Bronchial epithelial cell (primary cell): ENCODE data around the gene MSH2. TPM values are rescaled to one million over a fixed set of nuclear protein-coding genes. Genes with fewer than 3 reads are reported as not detected.
A peak's percentile ranks its signal among the peaks of the same experiment; 100 is the strongest.
"Not testable (repeated sequence)": the region's sequence is repeated elsewhere in the genome, so short reads cannot be mapped to it uniquely, and the experiment has no call there.

ENCODE experiments used
- DNase-seq: peaks from one replicate; pipeline ENCODE4 v3.0.0-alpha.2; 2010; ENCODE audit warnings: low read depth
- FAIRE-seq: peaks from 2 replicates; lab custom pipeline; 2011; peaks lifted over from hg19 to GRCh38; lab: Jason Lieb, UNC
- H3K27me3 ChIP-seq: 2 replicates; pipeline ENCODE4 v1.5.1; 2011; ENCODE audit warnings: low read length; ENCODE audit not compliant: control insufficient read depth, insufficient read depth
- H3K36me3 ChIP-seq: 2 replicates; pipeline ENCODE4 v1.5.1; 2011; ENCODE audit warnings: low read length; ENCODE audit not compliant: control insufficient read depth, insufficient read depth
- H3K4me3 ChIP-seq: 2 replicates; pipeline ENCODE4 v1.5.1; 2011; ENCODE audit warnings: mild to moderate bottlenecking, low read depth, low read length, control low read depth
- total RNA-seq: library from RNA; depleted of rRNA; stranded (reverse); fragments of >200 nt; gene quantifications from 2 replicates; pipeline ENCODE4 v1.2.1, GENCODE V29; 2014
- TF ChIP-seq, protein P1 (sequence below): IDR thresholded peaks from 2 replicates; pipeline ENCODE4 v1.5.1; 2011; ENCODE audit warnings: mild to moderate bottlenecking, moderate library complexity, low read length, control low read depth, inconsistent platforms; ENCODE audit not compliant: insufficient read depth, severe bottlenecking

MSH2 gene
- total RNA-seq, 1 donor from 2014 or later: 10.0 TPM

- Histone ChIP-seq H3K4me3 (no peak overlapping the region), H3K36me3 (peaks cover 1% of the 10 kb centered on the region), H3K27me3 (no peaks in the 10 kb centered on the region)
- FAIRE-seq (no peak), DNase-seq (no peak)
- TF ChIP-seq, protein P1, sequence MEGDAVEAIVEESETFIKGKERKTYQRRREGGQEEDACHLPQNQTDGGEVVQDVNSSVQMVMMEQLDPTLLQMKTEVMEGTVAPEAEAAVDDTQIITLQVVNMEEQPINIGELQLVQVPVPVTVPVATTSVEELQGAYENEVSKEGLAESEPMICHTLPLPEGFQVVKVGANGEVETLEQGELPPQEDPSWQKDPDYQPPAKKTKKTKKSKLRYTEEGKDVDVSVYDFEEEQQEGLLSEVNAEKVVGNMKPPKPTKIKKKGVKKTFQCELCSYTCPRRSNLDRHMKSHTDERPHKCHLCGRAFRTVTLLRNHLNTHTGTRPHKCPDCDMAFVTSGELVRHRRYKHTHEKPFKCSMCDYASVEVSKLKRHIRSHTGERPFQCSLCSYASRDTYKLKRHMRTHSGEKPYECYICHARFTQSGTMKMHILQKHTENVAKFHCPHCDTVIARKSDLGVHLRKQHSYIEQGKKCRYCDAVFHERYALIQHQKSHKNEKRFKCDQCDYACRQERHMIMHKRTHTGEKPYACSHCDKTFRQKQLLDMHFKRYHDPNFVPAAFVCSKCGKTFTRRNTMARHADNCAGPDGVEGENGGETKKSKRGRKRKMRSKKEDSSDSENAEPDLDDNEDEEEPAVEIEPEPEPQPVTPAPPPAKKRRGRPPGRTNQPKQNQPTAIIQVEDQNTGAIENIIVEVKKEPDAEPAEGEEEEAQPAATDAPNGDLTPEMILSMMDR: no peak
Observed at GRCh38 chr2:47420214-47420613, 17.3 kb downstream of the MSH2 start.

GRCh38 chr2:47420683-47421082, 17.7 kb downstream of the MSH2 start:
- not testable (repeated sequence) for FAIRE-seq, H3K27me3 ChIP-seq, H3K4me3 ChIP-seq, H3K36me3 ChIP-seq, DNase-seq

DNA sequence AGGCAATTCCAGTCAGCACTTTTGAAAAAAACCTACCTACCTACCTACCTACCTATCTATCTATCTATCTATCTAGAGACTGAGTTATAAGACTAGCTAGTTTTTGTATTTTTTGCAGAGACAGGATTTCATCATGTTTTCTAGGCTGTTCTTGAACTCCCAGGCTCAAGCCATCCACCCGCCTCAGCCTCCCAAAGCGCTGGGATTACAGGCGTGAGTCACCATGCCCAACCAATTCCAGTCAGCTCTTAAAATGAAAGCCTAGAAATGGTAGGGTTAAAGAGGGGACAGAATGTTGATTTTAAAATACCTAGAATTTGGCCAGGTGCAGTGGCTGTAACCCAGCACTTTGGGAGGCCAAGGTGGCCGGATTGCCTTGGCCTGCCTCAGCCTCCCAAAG, 19.1 kb downstream of the MSH2 start:
- FAIRE-seq (no peak), DNase-seq (no peak)
- TF ChIP-seq, protein P1: no peak
- peaks cover 1% of the 10 kb centered on the region for H3K36me3 ChIP-seq
- no peaks in the 10 kb centered on the region for H3K27me3 ChIP-seq
- H3K4me3 ChIP-seq: no peak overlapping the region

GRCh38 chr2:47422560-47422959, 19.6 kb downstream of the MSH2 start:
- no peak overlapping the region for H3K4me3 ChIP-seq
- TF ChIP-seq, protein P1: no peak
- no peaks in the 10 kb centered on the region for H3K27me3 ChIP-seq
- DNase-seq (peak; percentile 65), FAIRE-seq (no peak)
- H3K36me3 ChIP-seq: no peaks in the 10 kb centered on the region

DNA sequence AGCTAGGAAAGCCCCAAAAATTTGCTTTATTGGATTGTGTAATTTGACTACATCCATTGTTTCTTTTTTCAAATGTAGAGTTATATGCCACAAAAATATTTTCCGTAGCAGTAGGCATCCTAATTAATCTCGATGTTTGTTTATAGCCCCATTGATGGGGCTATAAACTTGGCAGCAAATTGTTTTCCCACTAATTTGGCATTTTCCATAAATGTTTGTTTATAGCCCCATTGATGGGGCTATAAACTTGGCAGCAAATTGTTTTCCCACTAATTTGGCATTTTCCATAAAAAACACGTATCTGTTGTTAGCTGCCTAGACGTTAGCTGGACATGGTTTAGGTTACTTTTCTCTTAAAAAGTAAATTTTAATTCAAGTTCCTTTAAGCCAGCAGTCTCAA, 23.8 kb downstream of the MSH2 start:
- FAIRE-seq (no peak), DNase-seq (no peak)
- TF ChIP-seq, protein P1: no peak
- Histone ChIP-seq H3K27me3 (no peaks in the 10 kb centered on the region), H3K4me3 (no peak overlapping the region), H3K36me3 (peaks cover 3% of the 10 kb centered on the region)

DNA sequence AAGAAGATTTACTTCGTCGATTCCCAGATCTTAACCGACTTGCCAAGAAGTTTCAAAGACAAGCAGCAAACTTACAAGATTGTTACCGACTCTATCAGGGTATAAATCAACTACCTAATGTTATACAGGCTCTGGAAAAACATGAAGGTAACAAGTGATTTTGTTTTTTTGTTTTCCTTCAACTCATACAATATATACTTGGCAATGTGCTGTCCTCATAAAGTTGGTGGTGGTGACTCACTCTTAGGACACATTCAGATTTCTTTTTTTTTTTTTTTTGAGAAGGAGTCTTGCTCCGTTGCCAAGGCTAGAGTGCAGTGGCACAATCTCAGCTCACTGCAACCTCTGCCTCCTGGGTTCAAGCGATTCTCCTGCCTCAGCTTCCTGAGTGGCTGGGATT, 26.8 kb downstream of the MSH2 start:
- H3K27me3 ChIP-seq: no peaks in the 10 kb centered on the region
- FAIRE-seq: no peak
- H3K36me3 ChIP-seq: peaks cover 3% of the 10 kb centered on the region
- DNase-seq: peak; percentile 54
- TF ChIP-seq, protein P1: no peak
- H3K4me3 ChIP-seq: no peak overlapping the region

DNA sequence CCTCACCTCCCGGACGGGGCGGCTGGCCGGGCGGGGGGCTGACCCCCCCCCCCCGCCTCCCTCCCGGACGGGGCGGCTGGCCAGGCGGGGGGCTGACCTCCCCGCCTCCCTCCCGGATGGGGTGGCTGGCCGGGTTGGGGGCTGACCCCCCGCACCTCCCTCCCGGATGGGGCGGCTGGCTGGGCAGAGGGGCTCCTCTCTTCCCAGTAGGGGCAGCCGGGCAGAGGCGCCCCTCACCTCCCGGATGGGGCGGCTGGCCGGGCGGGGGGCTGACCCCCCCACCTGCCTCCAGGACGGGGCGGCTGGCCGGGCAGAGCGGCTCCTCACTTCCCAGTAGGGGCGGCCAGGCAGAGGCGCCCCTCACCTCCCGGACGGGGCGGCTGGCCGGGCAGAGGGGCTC, 30.1 kb downstream of the MSH2 start:
- H3K27me3 ChIP-seq, DNase-seq, H3K36me3 ChIP-seq, FAIRE-seq, H3K4me3 ChIP-seq: not testable (repeated sequence)

GRCh38 chr2:47433445-47433844, 30.5 kb downstream of the MSH2 start:
- not testable (repeated sequence) for H3K36me3 ChIP-seq, FAIRE-seq

More at GRCh38 chr2:47433445-47433844, 30.5 kb downstream of the MSH2 start:
- not testable (repeated sequence) for DNase-seq, H3K27me3 ChIP-seq, H3K4me3 ChIP-seq
